Stimulated activated CD4-positive, alpha-beta T cell treated with anti-CD3 and anti-CD28 coated beads, Interleukin-4, amount 100 ng/mL, for 48 hours (primary cell): Measurements from ENCODE around the gene C6orf47.

Experiments
- DNase-seq, 2 donors: peaks; one replicate each; pipeline ENCODE4 v3.0.0-alpha.2; 2020; ENCODE audit warnings: low read depth in 2 of 2

C6orf47 gene

GRCh38 chr6:31687860-31688693 is 27.5 kb upstream of the C6orf47 start:
- no peak for DNase-seq

- no peak for DNase-seq
These were observed 26.7 kb upstream of the C6orf47 start for GRCh38 chr6:31687321-31687720.

- no peak for DNase-seq
These were observed 25.9 kb upstream of the C6orf47 start for GRCh38 chr6:31686483-31686882.

- DNase-seq: no peak
These were observed 23.0 kb upstream of the C6orf47 start for GRCh38 chr6:31683591-31683990.

- peak in 1 of 2 donors; percentile 44 for DNase-seq
These were observed 20.6 kb upstream of the C6orf47 start for GRCh38 chr6:31681135-31681671.

GRCh38 chr6:31680226-31681134 is 19.9 kb upstream of the C6orf47 start, which contains the start of gene LY6G5C:
LY6G5C (minus strand) TSS chr6:31681067; CDS start chr6:31680373, 694 bp downstream.
- DNase-seq: peak; percentile 48 to 59

- no peak for DNase-seq
These were observed 17.4 kb upstream of the C6orf47 start for GRCh38 chr6:31677955-31678354.

- DNase-seq: no peak
These were observed 16.3 kb upstream of the C6orf47 start for GRCh38 chr6:31676904-31677303.

GRCh38 chr6:31676322-31676903 is 15.8 kb upstream of the C6orf47 start:
- no peak for DNase-seq

GRCh38 chr6:31669676-31670075 is 9.1 kb upstream of the C6orf47 start, which contains the start of gene LY6G5B:
LY6G5B (plus strand) TSS chr6:31669976; CDS start chr6:31670951, 975 bp downstream.
- no peak for DNase-seq

GRCh38 chr6:31666337-31666965 is 5.9 kb upstream of the C6orf47 start:
- DNase-seq: no peak

- peak; percentile 97 for DNase-seq
These were observed 5.1 kb upstream of the C6orf47 start, which contains the start of gene CSNK2B for GRCh38 chr6:31665501-31666336. CSNK2B (plus strand) TSS chr6:31666080; CDS start chr6:31666832, 752 bp downstream.

GRCh38 chr6:31664790-31665500 is 4.4 kb upstream of the C6orf47 start, which contains the start of gene GPANK1:
GPANK1 (minus strand) TSS chr6:31664997; CDS start chr6:31664478, 519 bp downstream.
- peak; percentile 77 to 84 for DNase-seq

- DNase-seq: no peak
These were observed 3.6 kb upstream of the C6orf47 start for GRCh38 chr6:31663961-31664789.

- no peak for DNase-seq
These were observed 2.8 kb upstream of the C6orf47 start for GRCh38 chr6:31663126-31663960.

GRCh38 chr6:31662124-31662723 is 1.6 kb upstream of the C6orf47 start:
- DNase-seq: no peak
